ENCODE data around the gene MCUB.
A peak's percentile ranks its signal among the peaks of the same experiment; 100 is the strongest.

Gene MCUB

DNA sequence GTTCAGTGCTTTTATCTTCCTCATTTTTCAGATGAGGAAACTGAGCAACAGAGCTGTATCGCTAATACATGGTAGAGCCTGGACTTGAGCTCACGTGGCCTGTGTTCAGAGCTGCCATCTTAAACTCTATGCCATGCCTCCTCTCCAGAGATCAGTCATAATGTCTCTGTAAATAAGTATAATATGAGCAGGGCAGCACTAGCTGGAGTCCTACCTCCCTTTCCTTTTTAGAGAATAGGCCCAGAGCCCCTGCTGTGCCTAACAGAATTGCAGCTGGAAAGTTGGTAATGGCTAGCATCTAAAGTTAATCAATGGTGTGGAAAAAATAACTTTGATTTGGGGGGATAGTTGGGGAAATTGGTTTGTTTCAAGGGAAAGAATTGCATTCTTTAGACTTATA is 122.8 kb downstream of the MCUB start:
- no peak for DNase-seq (ENCODE audit: low spot score)

DNA sequence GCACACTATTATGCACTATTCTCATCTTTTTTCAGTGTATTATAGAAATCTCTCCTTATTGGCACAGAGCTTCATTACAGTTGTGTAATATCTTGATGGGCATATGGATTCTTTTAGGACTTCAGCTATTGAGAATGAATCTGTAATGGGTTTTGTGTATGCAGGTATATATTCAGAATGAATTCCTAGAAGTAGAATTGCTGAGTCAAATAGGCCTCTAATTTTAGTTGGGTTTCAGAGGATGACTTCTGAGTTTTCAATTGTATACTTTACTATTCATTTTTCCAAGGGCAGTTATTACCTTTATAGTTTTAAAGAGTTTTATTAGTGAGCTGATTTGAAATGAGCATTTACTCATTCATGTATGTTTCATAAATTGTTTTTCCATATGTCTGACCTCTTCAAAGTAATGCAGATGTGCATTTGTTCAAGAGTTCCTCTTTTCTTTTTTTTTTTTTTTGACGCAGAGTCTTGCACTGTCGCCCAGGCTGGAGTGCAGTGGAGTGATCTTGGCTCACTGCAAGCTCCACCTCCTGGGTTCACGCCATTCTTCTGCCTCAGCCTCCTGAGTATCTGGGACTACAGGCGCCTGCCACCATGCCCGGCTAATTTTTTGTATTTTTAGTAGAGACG is 123.7 kb downstream of the MCUB start:
- DNase-seq (ENCODE audit: low spot score), result no peak

GRCh38 chr4:109684727-109685126 is 124.7 kb downstream of the MCUB start:
- DNase-seq (ENCODE audit: low spot score), result no peak

DNA sequence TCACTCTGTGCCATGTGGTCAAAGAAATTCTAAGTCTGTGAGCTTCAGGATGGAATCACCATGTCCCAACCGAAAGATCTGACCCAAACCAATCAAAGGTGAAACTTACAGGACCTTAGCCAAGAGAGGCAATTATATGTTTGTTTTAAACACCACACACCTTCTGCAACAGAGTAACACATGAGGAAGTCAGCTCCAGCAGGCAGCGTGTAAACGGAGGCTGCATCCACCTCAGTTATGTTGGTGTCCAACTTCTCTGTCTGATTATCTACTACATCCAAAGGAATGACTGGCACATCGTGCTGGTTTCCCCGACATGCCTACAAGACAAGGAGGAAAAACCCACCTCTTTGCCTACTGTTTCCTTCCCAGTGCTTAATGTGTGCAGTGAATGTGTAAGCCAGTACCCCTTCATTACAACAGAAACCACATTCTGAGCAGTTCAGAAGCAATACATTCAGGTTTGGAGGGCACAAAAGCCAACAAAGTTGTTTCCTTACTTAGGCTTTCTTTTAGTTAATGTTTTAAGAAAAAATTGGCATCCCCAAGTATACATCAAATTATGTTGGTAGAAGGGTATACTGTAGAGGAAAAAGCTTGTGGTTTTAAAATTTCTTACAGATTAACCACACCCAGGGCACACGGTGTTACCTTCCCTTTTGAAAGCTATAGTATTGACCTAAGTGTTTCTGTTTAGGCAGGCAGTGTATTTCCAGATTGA is 130.8 kb downstream of the MCUB start:
- no peak for DNase-seq (ENCODE audit: low spot score)

GRCh38 chr4:109691411-109691920 is 131.4 kb downstream of the MCUB start:
- DNase-seq (ENCODE audit: low spot score), result no peak

GRCh38 chr4:109698656-109699055 is 138.6 kb downstream of the MCUB start:
- no peak for DNase-seq (ENCODE audit: low spot score)

- DNase-seq (ENCODE audit: low spot score), result no peak
These were observed 139.6 kb downstream of the MCUB start for GRCh38 chr4:109699553-109700225.

DNA sequence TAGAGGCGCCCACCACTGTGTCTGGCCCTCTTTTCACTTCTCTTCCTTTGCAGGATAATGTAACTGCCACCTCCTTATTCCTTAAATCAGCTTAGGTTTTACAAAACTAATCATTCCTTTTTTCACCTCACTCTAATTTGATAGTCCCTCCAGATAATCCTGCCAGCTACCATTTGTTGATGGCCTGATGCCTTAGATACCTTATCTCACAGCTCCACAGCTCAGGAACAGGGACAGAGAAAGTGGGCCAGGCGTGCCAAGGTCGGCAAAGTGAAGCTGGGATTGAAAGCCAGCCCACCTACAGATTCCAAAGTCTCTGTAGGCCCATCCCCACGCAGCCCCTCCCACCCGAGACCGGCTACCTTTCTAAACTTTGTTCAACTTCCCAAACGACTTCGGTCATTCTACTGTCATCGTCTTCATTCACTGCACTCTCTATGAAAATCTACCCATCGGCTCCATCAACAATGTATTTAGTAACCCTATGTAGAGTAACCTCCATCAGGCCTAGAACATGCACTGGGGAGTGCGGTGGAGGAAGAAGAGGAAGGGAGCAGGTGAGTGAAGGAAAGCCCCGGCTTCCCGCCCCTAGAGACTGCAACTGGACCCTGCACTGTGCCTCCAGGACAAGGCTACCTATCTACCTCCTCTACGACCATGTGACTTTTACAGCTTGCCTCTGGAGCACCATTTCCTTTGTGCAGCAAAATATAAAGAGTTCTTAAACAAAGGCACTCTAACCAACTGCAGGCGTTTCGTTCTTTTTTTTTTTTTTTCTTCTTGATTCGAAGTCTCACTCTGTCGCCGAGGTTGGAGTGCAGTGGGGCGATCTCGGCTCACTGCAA is 141.7 kb downstream of the MCUB start:
- DNase-seq (ENCODE audit: low spot score), result no peak

DNA sequence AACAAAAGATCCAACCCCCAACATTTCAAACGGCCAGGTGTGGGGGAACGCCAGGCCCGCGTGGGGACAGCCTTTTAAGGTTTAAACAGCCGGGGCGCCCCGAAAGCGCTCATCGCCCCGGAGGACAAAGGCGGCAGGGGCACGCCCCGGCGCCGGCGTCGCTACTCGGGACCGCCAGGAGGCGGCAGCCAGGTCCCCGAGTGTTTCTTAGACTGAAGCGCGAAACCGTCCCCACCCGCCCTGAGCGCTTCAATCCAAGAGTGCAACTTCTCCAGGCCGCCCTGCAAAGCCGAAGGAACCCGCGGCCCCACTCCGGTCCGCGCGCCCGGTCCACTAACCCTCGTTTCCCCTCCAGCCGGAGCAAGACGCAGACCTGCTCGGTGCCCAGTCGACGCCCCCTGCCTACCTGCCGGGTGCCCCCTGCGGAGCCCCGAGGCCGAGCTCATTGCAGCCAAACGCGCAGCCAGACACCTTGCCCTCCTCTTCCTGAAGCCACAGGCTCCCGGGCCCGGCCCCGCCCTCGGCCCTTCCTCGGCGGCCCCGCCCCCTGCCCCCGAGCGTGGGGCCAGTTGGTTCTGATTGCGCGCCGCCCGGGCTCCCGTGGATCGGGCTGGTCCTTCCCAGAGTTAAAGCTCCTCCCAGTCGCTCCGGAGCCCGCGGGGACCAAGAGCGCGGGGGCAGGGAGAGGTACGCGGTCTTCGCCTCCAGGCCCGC is 143.1 kb downstream of the MCUB start, which contains the start of gene CASP6:
Gene CASP6 (minus strand): TSS at position 496 of the 714 bp plus-strand sequence. CDS start 50 bp downstream, at position 446.
- peak; percentile 62 for DNase-seq (ENCODE audit: low spot score)

GRCh38 chr4:109703664-109704361 is 143.8 kb downstream of the MCUB start:
- peak; percentile 24 for DNase-seq (ENCODE audit: low spot score)

GRCh38 chr4:109708435-109708834 is 148.4 kb downstream of the MCUB start:
- DNase-seq (ENCODE audit: low spot score), result no peak

DNA sequence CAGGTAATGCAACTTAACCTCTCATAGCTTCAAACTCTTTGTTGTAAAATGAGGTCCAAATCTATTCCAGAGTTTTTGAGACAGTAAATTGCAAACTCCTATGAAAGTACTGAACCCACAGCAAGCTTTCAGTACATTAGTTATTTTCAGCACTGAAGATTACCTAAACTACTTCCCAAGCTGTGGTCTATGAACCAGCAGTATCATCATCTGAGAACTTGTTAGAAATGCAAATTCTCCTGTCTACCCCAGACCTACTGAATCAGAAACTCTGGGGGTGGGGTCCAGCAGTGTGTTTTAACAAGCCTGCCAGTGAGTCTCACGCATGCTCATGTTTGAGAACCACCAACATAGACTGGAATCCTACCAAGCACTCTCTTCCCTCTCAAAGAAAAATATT is 148.9 kb downstream of the MCUB start:
- DNase-seq (ENCODE audit: low spot score), result no peak

DNA sequence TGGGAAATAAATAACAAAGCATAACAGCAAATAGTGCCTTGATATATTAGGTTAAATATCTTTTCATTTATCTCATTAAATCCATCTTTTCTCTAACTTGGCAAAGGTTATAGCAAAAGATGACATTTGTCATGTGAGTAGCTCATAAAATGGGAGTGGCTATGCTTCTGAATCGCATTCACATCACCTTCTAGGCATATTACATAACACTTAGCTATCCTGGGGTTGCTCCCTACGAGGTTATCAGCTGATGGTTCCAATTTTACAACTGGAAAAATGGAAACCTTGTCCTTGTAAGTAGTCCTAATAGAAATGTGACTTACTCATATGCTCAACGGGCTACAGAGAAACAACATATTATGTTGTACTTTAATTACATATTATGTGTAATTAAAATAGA is 153.5 kb downstream of the MCUB start:
- DNase-seq (ENCODE audit: low spot score), result no peak

DNA sequence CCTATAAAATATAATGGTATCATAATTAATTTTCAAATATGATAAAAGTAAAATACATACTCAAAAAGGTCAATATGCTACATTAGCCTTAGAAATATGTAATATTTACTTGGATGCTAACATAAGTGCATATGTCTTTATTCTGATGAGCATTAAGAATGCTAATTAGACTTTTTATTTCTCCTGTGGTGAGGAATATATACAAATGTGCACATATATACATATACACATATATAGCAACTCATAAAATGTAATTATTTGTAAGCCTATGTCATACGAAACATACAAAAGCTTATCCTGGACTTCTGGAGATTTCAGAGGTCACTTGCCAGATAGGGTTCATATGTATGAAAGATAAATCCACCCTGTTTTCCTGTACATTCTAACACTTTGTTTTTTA is 158.7 kb downstream of the MCUB start:
- DNase-seq (ENCODE audit: low spot score), result no peak

GRCh38 chr4:109719604-109720003 is 159.6 kb downstream of the MCUB start:
- DNase-seq (ENCODE audit: low spot score), result no peak

- DNase-seq (ENCODE audit: low spot score), result no peak
These were observed 161.0 kb downstream of the MCUB start for GRCh38 chr4:109721033-109721432.

- no peak for DNase-seq (ENCODE audit: low spot score)
These were observed 162.3 kb downstream of the MCUB start for GRCh38 chr4:109722357-109722756.

DNA sequence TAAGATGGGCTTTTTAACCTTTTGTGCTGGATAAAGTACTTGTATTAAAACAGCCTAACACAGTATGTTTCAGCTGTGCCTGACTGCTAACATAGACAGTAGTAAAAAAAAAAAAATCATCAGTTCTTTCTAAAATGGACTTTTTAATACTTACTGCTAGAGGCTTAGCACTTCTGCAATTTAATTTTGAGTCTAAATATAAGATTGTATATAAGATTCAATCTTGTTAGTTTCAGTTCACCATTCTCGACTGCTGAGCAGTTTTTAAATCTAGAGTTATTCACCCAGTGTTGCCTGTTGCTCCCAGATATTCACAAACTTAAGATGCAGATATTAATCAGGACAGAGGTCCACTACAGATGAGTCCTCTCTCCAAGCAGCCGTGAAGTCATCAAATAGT is 163.1 kb downstream of the MCUB start:
- DNase-seq (ENCODE audit: low spot score), result no peak

DNA sequence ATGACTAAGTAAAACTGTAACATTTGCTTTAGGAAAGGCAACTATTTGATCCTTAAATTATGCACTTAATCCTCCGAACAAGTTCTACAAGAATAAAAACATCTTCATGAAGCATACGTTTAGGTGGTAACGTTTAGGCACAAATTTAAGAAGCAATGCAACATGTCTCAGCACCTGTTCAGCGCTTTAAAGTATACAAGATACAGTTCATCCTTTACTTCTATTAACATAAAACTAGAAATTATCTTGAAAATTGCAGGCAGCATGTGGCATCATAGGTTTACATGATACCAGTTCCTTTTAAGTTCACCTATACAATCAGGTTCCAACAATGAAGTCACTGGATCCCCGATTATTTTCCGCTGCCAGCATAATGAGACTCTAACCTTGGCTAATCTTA is 168.3 kb downstream of the MCUB start:
- no peak for DNase-seq (ENCODE audit: low spot score)

- peak; percentile 17 for DNase-seq (ENCODE audit: low spot score)
These were observed 169.2 kb downstream of the MCUB start for GRCh38 chr4:109729117-109729717.

All from pons (tissue), 1 donor.